Retinal pigment epithelial cell (primary cell): ENCODE results near the gene ISG20.

Source experiments
- DNase-seq: peaks from one replicate; pipeline ENCODE4 v3.0.0-alpha.2; 2010; ENCODE audit warnings: low read depth
- H3K4me3 ChIP-seq: 2 replicates; pipeline ENCODE4 v1.5.1; 2011; ENCODE audit warnings: mild to moderate bottlenecking, low read length, control low read depth, moderate library complexity
- CTCF ChIP-seq: conservative IDR thresholded peaks from 2 replicates; pipeline ENCODE4 v1.5.1; 2011; ENCODE audit warnings: low read depth, low read length, control low read depth, inconsistent platforms

Gene ISG20

GRCh38 chr15:88695101-88695500, 56.3 kb downstream of the ISG20 start:
- no peak for TF ChIP-seq CTCF
- H3K4me3 ChIP-seq, result no peak overlapping the region
- no peak for DNase-seq

GRCh38 chr15:88695691-88696251, 57.0 kb downstream of the ISG20 start:
- no peak for DNase-seq
- no peak overlapping the region for H3K4me3 ChIP-seq
- TF ChIP-seq CTCF, result no peak

GRCh38 chr15:88696254-88696653, 57.4 kb downstream of the ISG20 start:
- no peak for TF ChIP-seq CTCF
- DNase-seq, result no peak
- no peak overlapping the region for H3K4me3 ChIP-seq

GRCh38 chr15:88697276-88697675, 58.5 kb downstream of the ISG20 start:
- DNase-seq, result no peak
- H3K4me3 ChIP-seq, result no peak overlapping the region
- TF ChIP-seq CTCF, result no peak

- H3K4me3 ChIP-seq, result no peak overlapping the region
- TF ChIP-seq CTCF, result no peak
- no peak for DNase-seq
Observed at GRCh38 chr15:88699861-88700260, 61.0 kb downstream of the ISG20 start.

GRCh38 chr15:88700716-88701115, 61.9 kb downstream of the ISG20 start:
- H3K4me3 ChIP-seq, result no peak overlapping the region
- no peak for DNase-seq
- no peak for TF ChIP-seq CTCF

- no peak overlapping the region for H3K4me3 ChIP-seq
- TF ChIP-seq CTCF, result peak; percentile 48
- no peak for DNase-seq
Observed at GRCh38 chr15:88701561-88702095, 62.8 kb downstream of the ISG20 start.
